Glomerular endothelial cell (primary cell): Measurements from ENCODE around the gene ELAVL2. TPM values are rescaled to one million over a fixed set of nuclear protein-coding genes. Genes with fewer than 3 reads are reported as not detected.

Experiments used
- DNase-seq: peaks from one replicate; pipeline ENCODE4 v3.0.0-alpha.2; 2011; ENCODE audit warnings: low read depth, low spot score; ENCODE audit errors: extremely low read depth
- total RNA-seq: library from RNA; depleted of rRNA; stranded (reverse); fragments of >200 nt; gene quantifications from 2 replicates; pipeline ENCODE4 v1.2.3, GENCODE V29; 2015

The ELAVL2 gene
- total RNA-seq, 1 donor from 2014 or later: 5.5 TPM

DNA sequence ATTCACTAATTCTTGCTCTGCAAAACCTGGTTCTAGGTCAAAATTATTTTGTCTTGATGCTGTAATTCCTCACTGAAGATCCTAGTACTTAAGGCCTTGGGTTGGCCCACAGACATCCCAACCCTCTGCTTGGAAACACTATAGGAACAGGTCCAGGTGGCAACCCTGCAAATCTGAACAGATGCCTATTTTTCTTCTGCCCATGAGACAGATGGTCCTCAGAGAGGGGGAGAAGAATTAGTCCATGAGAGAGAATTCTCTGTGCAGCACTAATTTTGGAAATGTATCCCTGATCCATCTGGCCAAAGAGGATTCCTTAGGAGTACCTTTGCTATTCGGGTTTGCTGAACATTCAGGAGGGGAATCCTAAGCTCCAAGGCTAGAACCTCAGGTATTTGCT is 156.3 kb downstream of the ELAVL2 start:
- no peak for DNase-seq

DNA sequence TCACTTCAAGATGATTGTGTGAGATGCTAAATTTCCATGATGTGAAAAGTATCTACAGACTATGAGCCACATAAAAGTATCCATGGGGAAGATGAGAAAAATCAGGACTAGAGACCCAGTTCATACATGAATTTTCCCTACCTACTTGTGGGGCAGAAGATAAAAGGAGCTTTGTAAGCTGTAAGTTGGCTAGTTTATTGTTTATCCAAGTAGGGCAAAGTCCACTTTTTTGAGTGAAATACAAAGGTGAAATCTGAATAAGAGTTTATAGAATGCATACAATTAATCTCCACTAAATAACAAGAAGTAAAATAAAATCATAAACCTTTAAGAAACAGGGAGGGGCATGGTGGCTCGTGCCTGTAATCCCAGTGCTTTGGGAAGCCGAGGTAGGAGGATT is 160.4 kb downstream of the ELAVL2 start:
- DNase-seq: no peak

DNA sequence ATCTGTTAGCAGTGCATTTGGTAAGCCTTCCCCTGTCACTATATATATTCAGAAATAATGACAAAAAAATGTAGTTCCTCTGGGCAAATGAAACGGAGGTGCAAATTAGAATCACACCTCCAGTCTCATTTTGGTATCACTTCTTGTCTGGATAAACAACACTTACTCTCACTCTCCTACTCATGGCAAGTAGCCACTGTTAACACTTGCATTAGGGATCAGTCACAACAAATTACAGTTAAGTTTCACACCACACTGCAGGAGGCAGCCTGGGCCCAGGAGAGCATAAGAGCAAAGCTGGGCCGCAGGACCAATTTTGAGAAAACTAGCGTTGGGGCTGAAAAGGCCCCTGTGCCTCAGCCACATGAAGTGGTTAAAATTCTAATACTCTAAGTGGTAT is 161.0 kb downstream of the ELAVL2 start:
- DNase-seq: no peak

- no peak for DNase-seq
These were observed 162.1 kb downstream of the ELAVL2 start for GRCh38 chr9:23663946-23664345.

DNA sequence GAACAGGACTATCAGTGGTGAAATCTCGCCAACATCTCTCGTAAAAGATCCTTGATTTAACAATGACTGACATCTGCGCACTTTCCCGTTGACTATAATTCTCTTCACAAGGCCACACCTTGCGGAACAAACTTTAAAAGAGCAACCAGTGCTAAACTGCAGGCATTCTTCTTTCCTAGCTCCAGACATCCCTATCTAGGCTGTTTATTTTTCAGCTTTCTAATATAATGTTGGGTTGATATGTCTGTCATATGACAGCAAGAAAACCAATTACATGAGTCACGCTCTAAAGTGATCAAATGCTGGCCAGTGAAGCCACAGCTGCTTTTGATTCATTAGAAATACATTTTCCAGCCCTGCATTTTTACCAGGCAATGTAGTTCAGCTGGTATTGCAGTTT is 162.5 kb downstream of the ELAVL2 start:
- no peak for DNase-seq

DNA sequence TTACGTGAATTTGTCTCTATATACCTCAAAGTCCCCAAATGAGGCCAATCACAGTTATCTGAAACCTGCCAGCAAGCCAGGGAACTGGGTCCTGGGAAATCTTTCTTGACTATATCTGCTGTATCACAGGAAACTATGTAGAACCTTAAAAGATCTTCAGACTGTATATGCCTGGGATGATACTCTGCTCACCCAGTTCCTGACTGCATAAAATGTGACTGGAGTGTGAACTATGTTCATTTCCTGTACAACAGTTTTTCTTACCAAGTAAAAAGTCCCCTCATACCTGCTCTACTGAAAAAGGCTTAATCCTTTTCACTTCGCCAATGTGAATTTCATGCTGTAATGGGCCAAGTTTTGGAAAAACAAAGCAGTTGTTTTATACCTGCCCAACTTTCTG is 162.9 kb downstream of the ELAVL2 start:
- DNase-seq: no peak

- DNase-seq: no peak
These were observed 163.7 kb downstream of the ELAVL2 start for GRCh38 chr9:23662320-23662719.

- no peak for DNase-seq
These were observed 166.6 kb downstream of the ELAVL2 start for GRCh38 chr9:23659346-23660006.

DNA sequence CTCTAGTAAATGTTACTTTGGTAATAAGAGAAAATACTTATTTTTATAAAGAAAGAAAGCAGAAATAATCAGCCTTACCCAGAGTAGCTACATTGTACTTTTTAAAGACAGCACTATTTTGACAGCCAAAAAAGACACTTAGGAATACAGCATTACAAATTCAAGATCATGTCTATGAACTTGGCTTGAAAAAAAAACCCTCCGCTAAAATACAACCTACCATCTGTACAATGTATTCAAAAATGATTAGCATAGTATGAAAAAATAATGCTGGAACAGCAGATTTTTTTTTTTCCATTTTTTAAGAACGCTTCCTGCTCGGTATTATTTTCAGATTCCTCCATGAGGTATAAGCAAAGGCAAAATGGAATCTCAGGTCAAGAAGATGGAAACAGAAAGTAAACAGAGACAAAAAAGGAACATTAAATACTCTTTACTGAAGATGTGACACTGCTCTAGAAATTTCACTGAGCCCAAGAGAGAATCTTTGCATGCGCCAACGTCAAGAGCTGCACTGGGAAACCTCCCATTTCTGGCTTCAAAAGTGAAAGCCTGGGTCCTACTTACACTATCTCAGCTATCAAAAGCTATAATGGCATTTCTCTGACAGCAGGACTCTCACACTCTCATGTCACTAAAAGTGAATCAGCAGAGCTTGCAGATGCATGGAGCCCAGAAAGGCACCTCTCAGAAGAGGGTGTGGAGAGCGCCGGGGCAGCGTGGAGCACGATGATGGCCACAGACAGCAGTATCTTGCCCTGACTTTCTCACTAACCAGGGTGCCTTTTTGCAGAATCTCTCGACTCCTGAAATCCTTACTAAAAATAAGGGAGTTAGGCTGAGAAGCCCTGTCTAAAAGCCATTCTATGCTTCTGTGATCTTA is 167.4 kb downstream of the ELAVL2 start:
- DNase-seq: no peak

DNA sequence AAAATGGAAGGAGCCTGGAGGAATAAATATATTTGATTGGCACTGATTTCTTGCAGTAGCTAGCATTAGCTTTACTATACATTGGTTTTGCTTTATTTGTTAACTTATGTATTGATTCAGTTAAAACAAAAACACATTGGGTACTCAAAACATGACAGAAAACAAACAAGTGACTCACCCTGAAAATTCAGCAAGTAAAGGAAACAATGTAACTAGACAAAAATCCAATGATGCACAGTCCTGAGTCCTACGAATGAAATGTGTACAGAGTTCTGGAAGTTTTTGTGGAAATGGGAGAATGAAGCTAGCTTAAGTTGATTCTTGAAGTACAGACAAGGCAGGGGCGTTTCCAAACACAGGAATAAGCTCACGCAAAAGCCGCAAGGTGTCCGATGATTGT is 175.0 kb downstream of the ELAVL2 start:
- no peak for DNase-seq

DNA sequence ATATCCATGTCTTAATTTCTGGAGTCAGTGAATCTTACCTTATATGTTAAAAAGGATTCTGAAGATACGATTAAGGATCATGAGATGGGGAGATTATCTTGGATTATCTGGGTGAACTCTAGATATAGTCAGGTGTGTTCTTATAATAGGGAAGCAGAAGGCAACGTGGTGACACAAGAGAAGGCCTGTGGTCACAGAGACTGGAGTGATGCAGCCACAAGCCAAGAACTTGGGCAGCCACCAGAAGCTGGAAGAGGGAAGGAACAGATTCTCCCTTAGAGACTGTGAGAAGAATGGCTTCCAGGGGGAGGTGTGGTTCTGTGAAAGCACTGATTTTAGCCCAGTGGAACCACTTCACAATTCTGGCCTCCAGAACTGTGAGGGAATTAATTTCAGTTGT is 177.4 kb downstream of the ELAVL2 start:
- DNase-seq: no peak

DNA sequence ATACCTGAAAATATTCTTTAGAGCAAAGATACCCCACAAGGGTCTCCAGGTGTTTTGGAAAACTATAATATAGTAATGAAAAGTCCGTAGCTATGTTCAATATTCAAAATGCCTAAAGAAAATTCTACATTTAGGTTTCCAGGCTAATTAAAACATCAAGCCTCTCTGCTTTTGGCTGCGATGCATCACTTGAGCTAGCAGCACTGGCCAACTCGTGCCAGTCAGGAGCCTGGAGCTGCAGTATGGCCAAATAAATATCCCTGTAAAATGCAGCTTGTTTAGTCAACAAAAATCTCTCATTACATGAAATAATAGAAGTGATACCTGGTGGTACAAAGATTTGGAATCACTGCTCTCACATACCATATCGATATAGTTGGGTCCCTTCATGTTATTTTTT is 181.1 kb downstream of the ELAVL2 start:
- no peak for DNase-seq

- no peak for DNase-seq
These were observed 181.7 kb downstream of the ELAVL2 start for GRCh38 chr9:23644326-23644725.

GRCh38 chr9:23643656-23644258 is 182.3 kb downstream of the ELAVL2 start:
- no peak for DNase-seq
